ENCODE data around the gene CTNND2. TPM values are rescaled to one million over a fixed set of nuclear protein-coding genes. Genes with fewer than 3 reads are reported as not detected.
A peak's percentile ranks its signal among the peaks of the same experiment; 100 is the strongest.

CTNND2 gene
- total and polyA plus RNA-seq, 4 donors = 0.03 to 1.0 (median 0.27) TPM

DNA sequence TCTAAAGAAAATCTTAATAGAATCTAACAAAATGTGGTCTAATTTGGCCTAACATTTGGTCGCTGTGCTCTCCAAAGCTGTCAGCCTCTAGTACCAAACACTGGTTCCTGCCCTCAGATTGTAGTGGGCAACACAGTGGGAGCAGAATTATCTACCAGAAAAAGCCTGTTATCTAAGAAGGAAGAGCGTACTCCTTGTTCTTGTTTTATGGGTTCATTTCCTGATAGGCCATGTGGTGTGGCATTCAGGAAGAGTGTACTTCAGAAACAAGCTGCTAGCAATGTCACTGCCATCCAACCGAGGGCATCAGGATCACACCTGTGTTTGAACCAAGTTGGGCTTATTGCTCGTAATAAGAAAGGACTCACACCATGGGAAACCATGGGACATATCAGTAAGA is 655.3 kb downstream of the CTNND2 start:
- no peak for ATAC-seq (ENCODE audit: low FRiP score)
- H3K4me3 ChIP-seq (ENCODE audit: low read length in 2 of 2) = no peak overlapping the region
- 85 to 89% methylated on average over 4 of the region's 4 CpGs for WGBS, 2 donors
- H3K27me3 ChIP-seq (ENCODE audit: control insufficient read depth in 1 of 2, insufficient read depth in 2 of 2, low read length in 1 of 2) = no peaks in the 10 kb centered on the region
- DNase-seq = no peak
- no peaks in the 10 kb centered on the region for H3K36me3 ChIP-seq (ENCODE audit: control insufficient read depth in 1 of 2, insufficient read depth in 2 of 2, low read length in 1 of 2)
- H3K9me3 ChIP-seq (ENCODE audit: control insufficient read depth, low read length) = no peaks in the 10 kb centered on the region
- no peak overlapping the region for H3K27ac ChIP-seq (ENCODE audit: low read depth in 1 of 2, low read length in 2 of 2)
- H3K4me1 ChIP-seq (ENCODE audit: control insufficient read depth in 1 of 2, insufficient read depth in 2 of 2, low read length in 2 of 2) = no peaks in the 10 kb centered on the region
- intact Hi-C loops (cut with DNase I) = no loop called here

DNA sequence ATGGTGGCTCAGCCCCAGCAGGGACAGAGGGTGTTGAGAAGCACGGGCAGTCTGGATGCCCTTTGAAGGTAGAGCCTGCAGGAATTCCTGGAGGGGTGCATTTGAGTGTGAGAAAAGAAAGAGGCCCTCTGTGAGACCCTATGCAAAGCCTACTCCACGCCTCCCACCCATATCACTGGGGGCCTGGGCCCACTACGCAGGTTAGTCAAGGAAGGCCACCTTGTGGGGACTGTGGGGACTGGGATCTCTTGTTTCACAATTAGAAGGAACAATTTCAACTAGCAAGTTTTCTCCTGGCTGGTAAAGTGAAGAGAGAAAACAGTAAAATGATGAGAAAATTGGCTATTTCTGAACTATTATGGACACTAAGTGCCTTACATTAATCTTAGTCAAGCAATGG is 657.0 kb downstream of the CTNND2 start:
- Histone ChIP-seq H3K4me3 (ENCODE audit: low read length in 2 of 2) (no peak overlapping the region), H3K27ac (ENCODE audit: low read depth in 1 of 2, low read length in 2 of 2) (no peak overlapping the region), H3K36me3 (ENCODE audit: control insufficient read depth in 1 of 2, insufficient read depth in 2 of 2, low read length in 1 of 2) (no peaks in the 10 kb centered on the region), H3K4me1 (ENCODE audit: control insufficient read depth in 1 of 2, insufficient read depth in 2 of 2, low read length in 2 of 2) (no peaks in the 10 kb centered on the region), H3K9me3 (ENCODE audit: control insufficient read depth, low read length) (no peaks in the 10 kb centered on the region), H3K27me3 (ENCODE audit: control insufficient read depth in 1 of 2, insufficient read depth in 2 of 2, low read length in 1 of 2) (no peaks in the 10 kb centered on the region)
- 80 to 86% methylated on average over 3 of the region's 3 CpGs for WGBS, 2 donors
- ATAC-seq (ENCODE audit: low FRiP score) = no peak
- intact Hi-C loops (cut with DNase I) = no loop called here
- DNase-seq = no peak

DNA sequence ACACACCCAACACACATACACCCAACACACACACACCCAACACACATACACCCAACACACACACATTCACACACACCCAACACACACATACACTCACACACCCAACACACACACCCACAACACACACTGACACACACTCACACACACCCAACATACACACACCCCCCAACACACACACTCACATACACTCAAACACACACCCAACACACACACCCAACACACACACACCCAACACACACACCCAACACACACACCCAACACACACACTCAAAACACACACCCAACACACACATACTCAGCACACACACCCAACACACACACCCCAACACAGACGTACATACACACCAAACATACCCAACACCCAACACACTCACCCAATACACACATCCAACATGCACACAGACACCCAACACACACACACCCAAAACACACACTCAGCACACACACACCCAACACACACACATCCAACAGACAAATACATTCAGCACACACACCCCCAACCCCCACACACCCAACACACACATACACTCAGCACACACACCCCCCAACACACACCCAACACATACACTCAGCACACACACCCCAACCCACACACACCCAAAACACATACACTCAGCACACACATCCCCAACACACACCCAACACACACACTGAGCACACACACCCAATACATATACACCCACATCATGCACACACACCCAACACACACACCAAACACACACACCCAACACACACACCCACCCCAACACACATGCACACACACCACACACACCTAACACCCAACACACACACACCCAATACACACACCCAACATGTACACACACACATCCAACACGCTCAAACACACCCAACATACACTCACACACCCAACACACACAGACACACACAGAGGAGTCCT is 663.7 kb downstream of the CTNND2 start:
- ATAC-seq (ENCODE audit: low FRiP score) (no peak), DNase-seq (no peak)
- Histone ChIP-seq H3K27ac (ENCODE audit: low read depth in 1 of 2, low read length in 2 of 2) (no peak overlapping the region), H3K27me3 (ENCODE audit: control insufficient read depth in 1 of 2, insufficient read depth in 2 of 2, low read length in 1 of 2) (no peaks in the 10 kb centered on the region), H3K4me1 (ENCODE audit: control insufficient read depth in 1 of 2, insufficient read depth in 2 of 2, low read length in 2 of 2) (no peaks in the 10 kb centered on the region), H3K36me3 (ENCODE audit: control insufficient read depth in 1 of 2, insufficient read depth in 2 of 2, low read length in 1 of 2) (no peaks in the 10 kb centered on the region), H3K9me3 (ENCODE audit: control insufficient read depth, low read length) (no peaks in the 10 kb centered on the region), H3K4me3 (ENCODE audit: low read length in 2 of 2) (no peak overlapping the region)
- intact Hi-C loops (cut with DNase I) = no loop called here
- 83 to 93% methylated on average over 2 of the region's 2 CpGs for WGBS, 2 donors

DNA sequence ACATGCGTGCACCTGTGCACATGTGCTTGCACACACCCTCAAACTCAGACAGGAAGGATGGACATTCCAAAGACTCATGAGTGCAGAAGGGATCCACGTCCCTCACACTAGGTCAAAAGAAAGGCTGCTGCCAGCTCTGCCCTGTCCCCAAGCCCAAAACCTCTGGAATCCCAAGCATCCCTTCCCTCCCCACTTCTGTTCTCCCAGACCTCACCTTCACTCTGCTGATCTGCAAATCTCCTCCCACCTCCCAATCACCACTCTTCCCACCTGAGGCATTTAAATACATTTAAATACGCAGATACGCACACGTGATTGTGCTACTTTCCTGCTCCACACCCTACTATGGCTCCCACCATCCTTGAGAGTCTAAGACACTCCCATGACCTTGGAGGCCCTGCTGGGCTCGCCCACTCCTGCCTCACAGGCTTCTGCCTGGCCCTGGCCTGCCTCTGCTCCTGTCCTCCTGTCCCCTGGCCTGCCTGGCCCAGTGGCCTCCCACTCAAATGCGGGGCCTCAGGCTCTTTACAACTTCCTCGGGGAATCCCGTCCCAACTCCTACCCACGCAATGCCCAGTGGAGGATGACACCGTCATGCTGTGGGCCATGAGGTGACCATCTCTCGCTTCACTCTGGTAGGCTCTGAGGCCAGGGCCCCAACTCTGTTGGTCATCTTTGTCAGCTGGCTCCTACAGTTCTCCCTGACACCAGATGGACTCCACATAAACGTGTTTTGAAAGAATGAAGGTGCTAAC is 664.8 kb downstream of the CTNND2 start:
- WGBS, 2 donors = 81 to 84% methylated on average over 13 of the region's 13 CpGs
- H3K4me3 ChIP-seq (ENCODE audit: low read length in 2 of 2) = no peak overlapping the region
- ATAC-seq (ENCODE audit: low FRiP score) (no peak), DNase-seq (no peak)
- intact Hi-C loops (cut with DNase I) = no loop called here
- no peaks in the 10 kb centered on the region for H3K36me3 ChIP-seq (ENCODE audit: control insufficient read depth in 1 of 2, insufficient read depth in 2 of 2, low read length in 1 of 2)
- H3K27ac ChIP-seq (ENCODE audit: low read depth in 1 of 2, low read length in 2 of 2) = no peak overlapping the region
- no peaks in the 10 kb centered on the region for H3K9me3 ChIP-seq (ENCODE audit: control insufficient read depth, low read length)
- H3K27me3 ChIP-seq (ENCODE audit: control insufficient read depth in 1 of 2, insufficient read depth in 2 of 2, low read length in 1 of 2) = no peaks in the 10 kb centered on the region
- no peaks in the 10 kb centered on the region for H3K4me1 ChIP-seq (ENCODE audit: control insufficient read depth in 1 of 2, insufficient read depth in 2 of 2, low read length in 2 of 2)

DNA sequence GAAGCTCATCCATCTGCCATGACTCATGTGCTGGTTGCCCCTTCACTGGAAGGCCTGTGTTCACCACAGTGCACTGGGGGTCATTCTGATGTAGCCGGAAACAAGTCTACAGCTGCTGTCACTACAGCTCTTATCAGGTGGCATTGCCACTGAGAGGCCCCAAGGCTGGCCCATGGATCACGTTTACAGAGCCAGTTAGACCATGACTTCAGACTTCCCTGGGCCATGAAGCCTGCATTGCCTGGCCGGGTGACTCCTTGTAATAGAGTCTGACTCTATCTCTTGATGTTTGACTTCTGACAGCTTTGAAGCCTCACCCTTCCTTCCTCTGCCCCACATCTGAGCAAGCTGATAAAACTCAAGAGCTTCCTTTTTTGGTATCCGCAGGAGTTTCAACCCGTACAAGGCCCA is 669.7 kb downstream of the CTNND2 start:
- ATAC-seq (ENCODE audit: low FRiP score) (peak; percentile 48), DNase-seq (no peak)
- intact Hi-C loops (cut with DNase I) = no loop called here
- no peaks in the 10 kb centered on the region for H3K4me1 ChIP-seq (ENCODE audit: control insufficient read depth in 1 of 2, insufficient read depth in 2 of 2, low read length in 2 of 2)
- WGBS, 2 donors = 65 to 75% methylated on average over 5 of the region's 5 CpGs
- no peaks in the 10 kb centered on the region for H3K36me3 ChIP-seq (ENCODE audit: control insufficient read depth in 1 of 2, insufficient read depth in 2 of 2, low read length in 1 of 2)
- no peaks in the 10 kb centered on the region for H3K27me3 ChIP-seq (ENCODE audit: control insufficient read depth in 1 of 2, insufficient read depth in 2 of 2, low read length in 1 of 2)
- no peak overlapping the region for H3K4me3 ChIP-seq (ENCODE audit: low read length in 2 of 2)
- H3K27ac ChIP-seq (ENCODE audit: low read depth in 1 of 2, low read length in 2 of 2) = no peak overlapping the region
- no peaks in the 10 kb centered on the region for H3K9me3 ChIP-seq (ENCODE audit: control insufficient read depth, low read length)

DNA sequence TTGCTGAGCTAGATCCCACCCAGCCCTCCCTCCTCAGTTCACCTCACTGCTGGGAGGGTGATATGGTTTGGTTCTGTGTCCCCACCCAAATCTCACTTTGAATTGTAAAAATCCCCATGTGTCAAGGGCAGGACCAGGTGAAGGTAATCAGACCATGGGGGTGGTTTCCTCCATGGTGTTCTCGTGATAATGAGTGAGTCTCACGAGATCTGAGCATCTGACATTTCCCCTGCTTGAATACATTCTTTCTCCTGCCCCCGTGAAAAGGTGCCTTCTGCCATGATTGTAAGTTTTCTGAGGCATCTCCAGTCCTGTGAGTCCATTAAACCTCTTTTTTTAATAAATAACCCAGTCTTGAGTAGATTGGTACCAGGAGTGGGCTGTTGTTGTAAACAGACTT is 673.4 kb downstream of the CTNND2 start:
- intact Hi-C loops (cut with DNase I) = no loop called here
- Histone ChIP-seq H3K27ac (ENCODE audit: low read depth in 1 of 2, low read length in 2 of 2) (no peak overlapping the region), H3K4me3 (ENCODE audit: low read length in 2 of 2) (no peak overlapping the region), H3K36me3 (ENCODE audit: control insufficient read depth in 1 of 2, insufficient read depth in 2 of 2, low read length in 1 of 2) (no peaks in the 10 kb centered on the region), H3K4me1 (ENCODE audit: control insufficient read depth in 1 of 2, insufficient read depth in 2 of 2, low read length in 2 of 2) (no peaks in the 10 kb centered on the region), H3K9me3 (ENCODE audit: control insufficient read depth, low read length) (peaks cover 2% of the 10 kb centered on the region), H3K27me3 (ENCODE audit: control insufficient read depth in 1 of 2, insufficient read depth in 2 of 2, low read length in 1 of 2) (no peaks in the 10 kb centered on the region)
- DNase-seq (no peak), ATAC-seq (ENCODE audit: low FRiP score) (no peak)
- 84 to 87% methylated on average over 3 of the region's 3 CpGs for whole genome bisulfite sequencing, 2 donors

- Histone ChIP-seq H3K4me3 (ENCODE audit: low read length in 2 of 2) (no peak overlapping the region), H3K36me3 (ENCODE audit: control insufficient read depth in 1 of 2, insufficient read depth in 2 of 2, low read length in 1 of 2) (no peaks in the 10 kb centered on the region), H3K27me3 (ENCODE audit: control insufficient read depth in 1 of 2, insufficient read depth in 2 of 2, low read length in 1 of 2) (no peaks in the 10 kb centered on the region), H3K27ac (ENCODE audit: low read depth in 1 of 2, low read length in 2 of 2) (no peak overlapping the region), H3K4me1 (ENCODE audit: control insufficient read depth in 1 of 2, insufficient read depth in 2 of 2, low read length in 2 of 2) (no peaks in the 10 kb centered on the region), H3K9me3 (ENCODE audit: control insufficient read depth, low read length) (peaks cover 2% of the 10 kb centered on the region)
- intact Hi-C loops (cut with DNase I) = no loop called here
- DNase-seq (no peak), ATAC-seq (ENCODE audit: low FRiP score) (no peak)
- 59 to 63% methylated on average over 3 of the region's 3 CpGs for WGBS, 2 donors
Observed at GRCh38 chr5:11227064-11227463, 677.2 kb downstream of the CTNND2 start.

- no peaks in the 10 kb centered on the region for H3K4me1 ChIP-seq (ENCODE audit: control insufficient read depth in 1 of 2, insufficient read depth in 2 of 2, low read length in 2 of 2)
- no peak for DNase-seq
- no peak for ATAC-seq (ENCODE audit: low FRiP score)
- H3K36me3 ChIP-seq (ENCODE audit: control insufficient read depth in 1 of 2, insufficient read depth in 2 of 2, low read length in 1 of 2) = no peaks in the 10 kb centered on the region
- no peaks in the 10 kb centered on the region for H3K27me3 ChIP-seq (ENCODE audit: control insufficient read depth in 1 of 2, insufficient read depth in 2 of 2, low read length in 1 of 2)
- H3K4me3 ChIP-seq (ENCODE audit: low read length in 2 of 2) = no peak overlapping the region
- H3K9me3 ChIP-seq (ENCODE audit: control insufficient read depth, low read length) = peaks cover 2% of the 10 kb centered on the region
- H3K27ac ChIP-seq (ENCODE audit: low read depth in 1 of 2, low read length in 2 of 2) = no peak overlapping the region
- intact Hi-C loops (cut with DNase I) = no loop called here
- WGBS, 2 donors = 60 to 77% methylated on average over 1 of the region's 1 CpG
Observed at GRCh38 chr5:11224436-11225187, 679.6 kb downstream of the CTNND2 start.
